ENCODE measurements around the gene TRIM31. TPM values are rescaled to one million over a fixed set of nuclear protein-coding genes. Genes with fewer than 3 reads are reported as not detected.
A peak's percentile ranks its signal among the peaks of the same experiment; 100 is the strongest.

Gene TRIM31
- total and polyA plus RNA-seq, 2 experiments from 2014 or later: not detected

DNA sequence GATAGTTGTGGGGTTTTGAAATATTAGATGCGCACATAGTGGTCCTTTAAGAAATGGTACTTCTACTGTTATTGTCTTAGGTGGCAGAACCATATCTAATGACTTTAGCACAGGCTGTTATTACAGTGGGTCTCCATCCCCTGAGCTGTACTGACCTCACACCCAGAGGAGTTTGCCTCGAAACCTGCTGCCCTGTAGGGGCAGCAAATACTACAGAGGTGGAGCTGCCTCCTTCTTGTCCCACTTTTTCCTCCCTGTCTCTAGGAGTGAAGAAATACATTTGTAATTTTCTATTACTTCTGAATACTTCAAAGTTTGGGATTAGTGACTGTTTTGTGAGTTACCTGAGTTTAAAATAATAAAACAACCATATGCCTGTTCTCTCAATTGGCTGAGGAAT lies 8.2 kb downstream of the TRIM31 start:
- peaks cover 20% of the 10 kb centered on the region for H3K27me3 ChIP-seq (replicated peaks; ENCODE audit: insufficient read depth)

DNA sequence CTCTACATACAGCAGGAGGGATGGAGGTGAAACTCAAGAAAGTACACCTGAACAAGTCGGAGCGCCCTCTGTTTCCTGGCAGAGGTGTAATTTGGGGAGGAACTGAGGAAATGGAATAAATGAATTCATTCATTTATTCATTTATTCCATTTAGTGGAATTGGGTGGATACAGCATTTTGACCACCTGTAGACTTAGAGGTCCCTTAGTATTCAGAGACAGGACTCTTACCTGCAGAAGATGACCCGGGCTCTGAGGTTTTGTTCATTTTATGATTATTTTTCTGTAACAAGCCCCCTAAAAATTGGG lies 9.1 kb downstream of the TRIM31 start:
- Histone ChIP-seq H3K9ac (no peak overlapping the region), H3K9me3 (ENCODE audit: low read depth) (no peaks in the 10 kb centered on the region), H4K20me1 (ENCODE audit: insufficient read depth) (no peaks in the 10 kb centered on the region), H3K79me2 (ENCODE audit: insufficient read depth) (no peaks in the 10 kb centered on the region), H3K27ac (no peak overlapping the region), H3F3A (ENCODE audit: insufficient read depth) (peaks cover 9% of the 10 kb centered on the region; the same call in 1 of the 2 replicates), H3K4me2 (ENCODE audit: unreplicated experiment) (peak overlapping the region; percentile 93), H3K9me2 (ENCODE audit: insufficient read depth) (no peaks in the 10 kb centered on the region), H2AFZ (peak overlapping the region; percentile 95), H3K4me3 (peak overlapping the region; percentile 74), H3K4me1 (ENCODE audit: insufficient read depth) (peaks cover 16% of the 10 kb centered on the region; the same call in 1 of the 2 replicates), H3K36me3 (ENCODE audit: low read depth) (no peaks in the 10 kb centered on the region), H3K27me3 (replicated peaks; ENCODE audit: insufficient read depth) (peaks cover 20% of the 10 kb centered on the region)
- DNase-seq: no peak
- in situ Hi-C loops (cut with MboI): no loop called here
- TF ChIP-seq EZH2phosphoT487 (IDR thresholded peaks at IDR 0.05; ENCODE audit: insufficient read depth, low read depth) (no peak), EZH2 (IDR thresholded peaks at IDR 0.05; ENCODE audit: insufficient read depth, poor library complexity, severe bottlenecking) (no peak)
- WGBS, 2 experiments (ENCODE audit: low coverage in 1 of 2, low lambda C conversion rate in 2 of 2, missing lambda C conversion rate in 2 of 2): 45 to 49% methylated on average over 3 of the region's 3 CpGs

More for the DNA sequence above, 8.2 kb downstream of the TRIM31 start:
- no peak overlapping the region for H3K4me2 ChIP-seq (ENCODE audit: unreplicated experiment)
- in situ Hi-C loops (cut with MboI): no loop called here
- 91 to 93% methylated on average over 2 of the region's 2 CpGs for WGBS, 2 experiments (ENCODE audit: low coverage in 1 of 2, low lambda C conversion rate in 2 of 2, missing lambda C conversion rate in 2 of 2)
- no peak for TF ChIP-seq EZH2 (IDR thresholded peaks at IDR 0.05; ENCODE audit: insufficient read depth, poor library complexity, severe bottlenecking)
- TF ChIP-seq EZH2phosphoT487 (IDR thresholded peaks at IDR 0.05; ENCODE audit: insufficient read depth, low read depth): no peak
- no peak overlapping the region for H3K9ac ChIP-seq
- no peak for DNase-seq
- peaks cover 9% of the 10 kb centered on the region; the same call in 1 of the 2 replicates for H3F3A ChIP-seq (ENCODE audit: insufficient read depth)
- no peak overlapping the region for H3K4me3 ChIP-seq
- H3K27ac ChIP-seq: no peak overlapping the region
- no peak overlapping the region for H2AFZ ChIP-seq
- H3K4me1 ChIP-seq (ENCODE audit: insufficient read depth): peaks cover 16% of the 10 kb centered on the region; the same call in 1 of the 2 replicates
- H4K20me1 ChIP-seq (ENCODE audit: insufficient read depth): no peaks in the 10 kb centered on the region
- H3K9me2 ChIP-seq (ENCODE audit: insufficient read depth): no peaks in the 10 kb centered on the region
- no peaks in the 10 kb centered on the region for H3K9me3 ChIP-seq (ENCODE audit: low read depth)
- no peaks in the 10 kb centered on the region for H3K36me3 ChIP-seq (ENCODE audit: low read depth)
- no peaks in the 10 kb centered on the region for H3K79me2 ChIP-seq (ENCODE audit: insufficient read depth)

DNA sequence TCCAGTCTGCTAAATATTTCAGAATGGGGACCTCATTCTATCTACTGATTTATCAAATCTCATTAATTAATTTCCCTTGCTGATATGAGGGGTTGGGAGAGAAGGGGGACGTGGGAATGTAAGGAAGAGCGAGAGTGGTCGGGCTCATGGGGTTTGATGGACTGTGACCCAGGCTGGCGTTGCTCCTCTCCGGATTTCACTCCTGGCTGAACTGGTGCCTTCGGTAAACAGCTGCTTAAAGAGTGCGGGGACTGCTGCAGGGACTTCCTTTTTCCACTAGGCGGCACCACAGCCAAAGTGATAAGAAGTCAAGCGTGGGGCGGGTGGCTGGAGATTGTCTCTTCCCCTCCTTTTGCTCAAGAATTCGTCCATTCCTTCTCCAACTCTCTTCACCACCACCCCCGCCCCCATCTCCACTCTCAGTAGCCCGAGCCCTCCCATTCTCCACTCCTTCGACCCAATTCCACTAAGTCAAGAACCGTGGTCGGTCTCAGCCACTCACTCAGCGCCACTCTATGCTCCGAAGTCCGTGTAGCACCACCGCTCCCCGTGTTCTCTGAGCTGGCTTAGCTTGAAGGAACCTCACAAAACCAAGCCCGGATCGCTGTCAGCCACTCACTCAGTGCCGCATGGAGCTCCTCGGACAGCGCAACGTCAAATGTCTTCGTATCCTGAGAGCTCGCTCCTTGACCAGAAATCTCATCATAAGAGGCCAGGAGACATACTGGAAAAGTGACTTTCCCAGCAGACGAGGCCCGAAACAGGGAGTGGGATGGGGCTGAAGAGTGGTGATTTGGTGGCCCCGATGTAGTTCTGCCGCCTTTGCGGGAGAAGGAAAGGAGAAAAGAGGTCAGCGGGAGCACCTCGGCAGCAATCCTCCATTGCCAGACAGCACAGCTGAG lies 9.7 kb downstream of the TRIM31 start:
- Histone ChIP-seq H3F3A (ENCODE audit: insufficient read depth) (peaks cover 9% of the 10 kb centered on the region; the same call in 1 of the 2 replicates), H3K27me3 (replicated peaks; ENCODE audit: insufficient read depth) (peaks cover 23% of the 10 kb centered on the region), H2AFZ (peak overlapping the region; percentile 95), H3K27ac (no peak overlapping the region), H4K20me1 (ENCODE audit: insufficient read depth) (no peaks in the 10 kb centered on the region), H3K9ac (0 out of 2 replicates have a peak overlapping the region, but pooled peaks have one; percentile 11), H3K79me2 (ENCODE audit: insufficient read depth) (no peaks in the 10 kb centered on the region), H3K4me2 (ENCODE audit: unreplicated experiment) (peak overlapping the region; percentile 93), H3K4me1 (ENCODE audit: insufficient read depth) (peaks cover 16% of the 10 kb centered on the region; the same call in 1 of the 2 replicates), H3K4me3 (peak overlapping the region; percentile 74), H3K9me2 (ENCODE audit: insufficient read depth) (no peaks in the 10 kb centered on the region), H3K36me3 (ENCODE audit: low read depth) (no peaks in the 10 kb centered on the region), H3K9me3 (ENCODE audit: low read depth) (no peaks in the 10 kb centered on the region)
- peak; percentile 91 for DNase-seq
- in situ Hi-C loops (cut with MboI): no loop called here
- 3% methylated on average over 36 of the region's 36 CpGs for WGBS, 2 experiments (ENCODE audit: low coverage in 1 of 2, low lambda C conversion rate in 2 of 2, missing lambda C conversion rate in 2 of 2)
- TF ChIP-seq EZH2 (IDR thresholded peaks at IDR 0.05; ENCODE audit: insufficient read depth, poor library complexity, severe bottlenecking) (no peak), EZH2phosphoT487 (IDR thresholded peaks at IDR 0.05; ENCODE audit: insufficient read depth, low read depth) (no peak)

DNA sequence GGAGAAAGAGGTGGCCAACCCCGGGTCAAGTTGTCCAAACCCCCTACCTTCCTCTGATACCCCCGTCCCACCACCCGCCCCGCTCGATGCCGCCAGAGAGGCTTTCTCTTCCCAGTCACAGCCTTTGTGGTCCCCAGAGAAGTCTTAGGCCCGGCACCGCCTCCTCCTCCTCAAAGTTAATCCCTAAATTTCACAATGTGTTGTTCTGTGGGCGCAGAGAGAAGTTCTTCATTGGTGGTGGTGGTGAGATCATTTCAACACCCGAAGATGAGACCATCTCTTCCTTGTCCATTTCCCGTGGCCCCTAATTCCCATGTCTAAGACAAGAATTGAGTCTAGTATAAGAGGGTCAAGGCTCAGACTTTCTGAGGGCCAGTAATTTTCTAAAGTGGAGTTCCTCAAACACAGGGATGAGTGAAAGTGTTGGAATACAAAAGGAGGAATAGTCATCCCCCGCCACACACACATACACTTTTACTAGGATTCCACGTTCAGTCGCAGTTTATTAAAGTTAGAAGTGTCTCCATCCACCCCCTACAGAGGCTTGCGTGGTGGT lies 10.4 kb downstream of the TRIM31 start:
- 32 to 40% methylated on average over 7 to 15 of the region's 15 CpGs for WGBS, 2 experiments (ENCODE audit: low coverage in 1 of 2, low lambda C conversion rate in 2 of 2, missing lambda C conversion rate in 2 of 2)
- Histone ChIP-seq H4K20me1 (ENCODE audit: insufficient read depth) (no peaks in the 10 kb centered on the region), H3F3A (ENCODE audit: insufficient read depth) (peaks cover 9% of the 10 kb centered on the region; the same call in 1 of the 2 replicates), H3K9ac (peak overlapping the region; percentile 72), H3K27ac (no peak overlapping the region), H3K79me2 (ENCODE audit: insufficient read depth) (no peaks in the 10 kb centered on the region), H3K9me3 (ENCODE audit: low read depth) (no peaks in the 10 kb centered on the region), H2AFZ (peak overlapping the region; percentile 95), H3K9me2 (ENCODE audit: insufficient read depth) (no peaks in the 10 kb centered on the region), H3K4me2 (ENCODE audit: unreplicated experiment) (peak overlapping the region; percentile 89), H3K4me3 (peak overlapping the region; percentile 74), H3K4me1 (ENCODE audit: insufficient read depth) (peaks cover 16% of the 10 kb centered on the region; the same call in 1 of the 2 replicates), H3K27me3 (replicated peaks; ENCODE audit: insufficient read depth) (peaks cover 28% of the 10 kb centered on the region), H3K36me3 (ENCODE audit: low read depth) (no peaks in the 10 kb centered on the region)
- in situ Hi-C loops (cut with MboI): no loop called here
- peak; percentile 77 for DNase-seq
- TF ChIP-seq EZH2 (IDR thresholded peaks at IDR 0.05; ENCODE audit: insufficient read depth, poor library complexity, severe bottlenecking) (no peak), EZH2phosphoT487 (IDR thresholded peaks at IDR 0.05; ENCODE audit: insufficient read depth, low read depth) (no peak)

Measured in GM23248 (cell line).